CD4-positive, alpha-beta T cell treated with Interleukin-6 for 4 hours (primary cell): ENCODE results near the gene PLK2.

Experiments used
- DNase-seq: peaks from one replicate; pipeline ENCODE4 v3.0.0-alpha.2; 2020; ENCODE audit warnings: mixed read lengths

Gene PLK2

GRCh38 chr5:58447226-58447625 lies 12.7 kb downstream of the PLK2 start:
- no peak for DNase-seq

GRCh38 chr5:58446024-58446423 lies 13.9 kb downstream of the PLK2 start:
- no peak for DNase-seq

- no peak for DNase-seq
Observed at GRCh38 chr5:58444805-58445204, 15.1 kb downstream of the PLK2 start.

GRCh38 chr5:58440901-58441460 lies 18.9 kb downstream of the PLK2 start:
- DNase-seq = no peak

GRCh38 chr5:58439094-58439644 lies 20.7 kb downstream of the PLK2 start:
- DNase-seq = no peak

- no peak for DNase-seq
Observed at GRCh38 chr5:58437661-58438060, 22.2 kb downstream of the PLK2 start.

GRCh38 chr5:58431832-58432231 lies 28.1 kb downstream of the PLK2 start:
- DNase-seq = no peak

GRCh38 chr5:58412932-58413331 lies 47.0 kb downstream of the PLK2 start:
- no peak for DNase-seq

GRCh38 chr5:58412081-58412480 lies 47.8 kb downstream of the PLK2 start:
- DNase-seq = no peak

GRCh38 chr5:58411372-58411771 lies 48.5 kb downstream of the PLK2 start:
- no peak for DNase-seq

GRCh38 chr5:58410441-58410840 lies 49.4 kb downstream of the PLK2 start:
- DNase-seq = no peak

- DNase-seq = no peak
Observed at GRCh38 chr5:58407042-58407719, 52.7 kb downstream of the PLK2 start.

GRCh38 chr5:58406394-58406793 lies 53.5 kb downstream of the PLK2 start:
- no peak for DNase-seq

GRCh38 chr5:58405175-58405574 lies 54.7 kb downstream of the PLK2 start:
- no peak for DNase-seq

- DNase-seq = no peak
Observed at GRCh38 chr5:58404734-58405133, 55.2 kb downstream of the PLK2 start.
